Measurements from ENCODE around the gene GRK2. TPM values are rescaled to one million over a fixed set of nuclear protein-coding genes. Genes with fewer than 3 reads are reported as not detected.

GRK2 gene
- total RNA-seq, 6 experiments from 2014 or later, result 24.5 to 43.9 (median 28.5) TPM

DNA sequence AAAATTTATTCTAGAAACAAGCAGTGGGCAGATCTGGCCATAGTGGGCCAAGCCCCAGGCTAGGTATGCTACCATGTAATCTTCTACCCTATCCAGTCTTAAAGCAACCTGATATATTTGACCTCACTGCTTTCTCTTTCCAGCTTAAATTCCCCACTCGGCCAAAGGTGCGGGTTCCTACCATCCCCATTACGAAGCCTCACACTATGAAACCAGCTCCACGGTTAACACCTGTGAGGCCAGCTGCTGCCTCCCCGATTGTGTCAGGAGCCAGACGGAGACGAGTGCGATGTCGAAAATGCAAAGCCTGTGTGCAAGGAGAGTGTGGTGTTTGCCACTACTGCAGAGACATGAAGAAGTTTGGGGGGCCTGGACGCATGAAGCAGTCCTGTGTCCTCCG lies 21.2 kb upstream of the GRK2 start:
- 86% methylated on average over 6 of the region's 11 CpGs for WGBS (ENCODE audit: insufficient coverage, low coverage, low lambda C conversion rate, missing lambda C conversion rate)
- DNase-seq (no peak), ATAC-seq (no peak)
- Histone ChIP-seq H3K4me1 (peaks cover 0 to 46% (median 17%) of the 10 kb centered on the region in 4 donors), H3K36me3 (peaks cover 13 to 72% (median 34%) of the 10 kb centered on the region in 4 donors), H3K27ac (no peak overlapping the region), H3K27me3 (no peaks in the 10 kb centered on the region), H3K4me3 (no peak overlapping the region), H3K9me3 (no peaks in the 10 kb centered on the region)
- TF ChIP-seq CTCF (IDR thresholded peaks at IDR 0.05), result no peak
- no peak for TF ChIP-seq POLR2A (IDR thresholded peaks at IDR 0.05)
- intact Hi-C loops (cut with DNase I), result no loop called here

- H3K27ac ChIP-seq, result peak overlapping the region in 1 of 3 donors; percentile 55
- H3K36me3 ChIP-seq, result peaks cover 25 to 98% (median 53%) of the 10 kb centered on the region in 4 donors
- H3K4me3 ChIP-seq, result no peak overlapping the region
- H3K9me3 ChIP-seq, result no peaks in the 10 kb centered on the region
- WGBS (ENCODE audit: insufficient coverage, low coverage, low lambda C conversion rate, missing lambda C conversion rate), result 51% methylated on average over 5 of the region's 5 CpGs
- intact Hi-C loops (cut with DNase I), result no loop called here
- no peaks in the 10 kb centered on the region for H3K27me3 ChIP-seq
- no peak for TF ChIP-seq CTCF (IDR thresholded peaks at IDR 0.05)
- TF ChIP-seq POLR2A (IDR thresholded peaks at IDR 0.05), result no peak
- peaks cover 0 to 28% (median 12%) of the 10 kb centered on the region in 4 donors for H3K4me1 ChIP-seq
- no peak for DNase-seq
- peak in 2 of 4 donors; percentile 14 to 19 for ATAC-seq
Observed at GRCh38 chr11:67247946-67248550, 18.2 kb upstream of the GRK2 start.

- Histone ChIP-seq H3K4me3 (no peak overlapping the region), H3K36me3 (peaks cover 25 to 98% (median 52%) of the 10 kb centered on the region in 4 donors), H3K4me1 (peaks cover 0 to 25% (median 12%) of the 10 kb centered on the region in 4 donors), H3K27ac (peak overlapping the region in 1 of 3 donors; percentile 55), H3K27me3 (no peaks in the 10 kb centered on the region), H3K9me3 (no peaks in the 10 kb centered on the region)
- ATAC-seq (peak; percentile 88 to 93 (median 91)), DNase-seq (peak; percentile 86 to 94 (median 93))
- intact Hi-C loops (cut with DNase I), result no loop called here
- TF ChIP-seq POLR2A (IDR thresholded peaks at IDR 0.05) (peak; percentile 42), CTCF (IDR thresholded peaks at IDR 0.05) (no peak)
Observed at GRCh38 chr11:67248653-67249052, 17.6 kb upstream of the GRK2 start.

DNA sequence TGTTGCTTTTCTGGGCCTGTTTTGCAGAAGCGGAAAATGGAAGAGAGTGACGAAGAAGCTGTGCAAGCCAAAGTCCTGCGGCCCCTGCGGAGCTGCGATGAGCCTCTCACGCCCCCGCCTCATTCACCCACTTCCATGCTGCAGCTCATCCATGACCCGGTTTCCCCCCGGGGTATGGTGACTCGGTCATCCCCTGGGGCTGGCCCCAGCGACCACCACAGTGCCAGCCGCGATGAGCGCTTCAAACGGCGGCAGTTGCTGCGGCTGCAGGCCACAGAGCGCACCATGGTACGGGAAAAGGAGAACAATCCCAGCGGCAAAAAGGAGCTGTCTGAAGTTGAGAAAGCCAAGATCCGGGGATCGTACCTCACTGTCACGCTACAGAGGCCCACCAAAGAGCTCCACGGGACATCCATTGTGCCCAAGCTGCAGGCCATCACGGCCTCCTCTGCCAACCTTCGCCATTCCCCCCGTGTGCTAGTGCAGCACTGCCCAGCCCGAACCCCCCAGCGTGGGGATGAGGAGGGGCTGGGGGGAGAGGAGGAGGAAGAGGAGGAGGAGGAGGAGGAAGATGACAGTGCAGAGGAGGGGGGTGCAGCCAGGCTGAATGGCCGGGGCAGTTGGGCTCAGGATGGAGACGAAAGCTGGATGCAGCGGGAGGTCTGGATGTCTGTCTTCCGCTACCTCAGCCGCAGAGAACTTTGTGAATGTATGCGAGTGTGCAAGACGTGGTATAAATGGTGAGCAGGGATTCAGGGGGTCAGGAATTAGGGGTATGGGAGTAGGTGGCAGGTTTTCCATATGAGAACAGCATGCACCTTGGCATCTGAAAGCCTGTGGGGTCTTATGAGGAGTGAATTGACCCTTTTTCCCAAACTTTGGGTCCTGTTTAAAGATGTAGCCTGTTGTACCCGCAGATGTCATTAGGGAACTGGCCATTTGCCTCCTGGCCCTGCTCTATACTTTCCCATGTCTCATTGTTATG lies 15.9 kb upstream of the GRK2 start:
- Histone ChIP-seq H3K27me3 (no peaks in the 10 kb centered on the region), H3K27ac (no peak overlapping the region), H3K4me3 (no peak overlapping the region), H3K9me3 (no peaks in the 10 kb centered on the region), H3K4me1 (peaks cover 0 to 29% (median 12%) of the 10 kb centered on the region in 4 donors), H3K36me3 (peaks cover 29 to 98% (median 55%) of the 10 kb centered on the region in 4 donors)
- no peak for ATAC-seq
- no peak for DNase-seq
- TF ChIP-seq POLR2A (IDR thresholded peaks at IDR 0.05), result no peak
- no peak for TF ChIP-seq CTCF (IDR thresholded peaks at IDR 0.05)
- WGBS (ENCODE audit: insufficient coverage, low coverage, low lambda C conversion rate, missing lambda C conversion rate), result 85% methylated on average over 15 of the region's 37 CpGs
- intact Hi-C loops (cut with DNase I), result no loop called here

Measured in right lobe of liver (tissue), 6 donors.